H9 (cell line): ENCODE measurements around the gene AMOTL1. TPM values are rescaled to one million over a fixed set of nuclear protein-coding genes. Genes with fewer than 3 reads are reported as not detected.

Experiments used
- DNase-seq: peaks from one replicate; pipeline ENCODE4 v3.0.0-alpha.2; 2017
- H2AFZ ChIP-seq: one replicate; pipeline ENCODE4 v1.6.1; 2013; ENCODE audit warnings: mild to moderate bottlenecking, low read length, control low read depth, moderate library complexity
- H2AK5ac ChIP-seq: 2 replicates; pipeline ENCODE4 v1.6.1; 2013; ENCODE audit warnings: low read length, control low read depth, mixed read lengths; ENCODE audit not compliant: insufficient read length
- H2BK120ac ChIP-seq: one replicate; pipeline ENCODE4 v1.6.1; 2013; ENCODE audit warnings: low read depth, mild to moderate bottlenecking, low read length, control low read depth, inconsistent platforms; ENCODE audit not compliant: poor library complexity, severe bottlenecking
- H2BK12ac ChIP-seq: 2 replicates; pipeline ENCODE4 v1.6.1; 2013; ENCODE audit warnings: low read length, control low read depth, mixed read lengths, low read depth; ENCODE audit not compliant: insufficient read length
- H2BK15ac ChIP-seq: 2 replicates; pipeline ENCODE4 v1.6.1; 2013; ENCODE audit warnings: low read depth, low read length, control low read depth
- H2BK20ac ChIP-seq: one replicate; pipeline ENCODE4 v1.6.1; 2013; ENCODE audit warnings: low read depth, mild to moderate bottlenecking, low read length, control low read depth, inconsistent platforms; ENCODE audit not compliant: poor library complexity, severe bottlenecking
- H2BK5ac ChIP-seq: 2 replicates; pipeline ENCODE4 v1.6.1; 2013; ENCODE audit warnings: low read length, control low read depth, mixed read lengths; ENCODE audit not compliant: insufficient read length
- H3K14ac ChIP-seq: 2 replicates; pipeline ENCODE4 v1.6.1; 2013; ENCODE audit warnings: low read length, control low read depth; ENCODE audit not compliant: insufficient read depth
- H3K18ac ChIP-seq: 2 replicates; pipeline ENCODE4 v1.6.1; 2013; ENCODE audit warnings: low read depth, mild to moderate bottlenecking, mixed read lengths, low read length, control low read depth; ENCODE audit not compliant: insufficient read length
- H3K23ac ChIP-seq: 2 replicates; pipeline ENCODE4 v1.6.1; 2013; ENCODE audit warnings: low read length, control low read depth, mixed read lengths, low read depth; ENCODE audit not compliant: insufficient read length
- H3K23me2 ChIP-seq: 2 replicates; pipeline ENCODE4 v1.6.1; 2013; ENCODE audit warnings: low read depth, mild to moderate bottlenecking, mixed read lengths, low read length, control low read depth; ENCODE audit not compliant: insufficient read length, poor library complexity, severe bottlenecking
- H3K27ac ChIP-seq: 2 replicates; pipeline ENCODE4 v1.5.1; 2013; ENCODE audit warnings: low read length, control low read depth, mixed read lengths, low read depth; ENCODE audit not compliant: insufficient read length
- H3K27me3 ChIP-seq: 2 replicates; pipeline ENCODE4 v1.6.1; 2013; ENCODE audit warnings: low read length, control low read depth, inconsistent platforms; ENCODE audit not compliant: insufficient read depth
- H3K4ac ChIP-seq: 2 replicates; pipeline ENCODE4 v1.6.1; 2013; ENCODE audit warnings: low read depth, mild to moderate bottlenecking, control low read depth, inconsistent platforms, low read length, moderate library complexity
- H3K4me1 ChIP-seq: 2 replicates; pipeline ENCODE4 v1.6.1; 2013; ENCODE audit warnings: low read length, control low read depth, inconsistent platforms; ENCODE audit not compliant: insufficient read depth
- H3K4me2 ChIP-seq: 2 replicates; pipeline ENCODE4 v1.6.1; 2013; ENCODE audit warnings: low read length, control low read depth, mixed read lengths; ENCODE audit not compliant: insufficient read length, insufficient read depth
- H3K56ac ChIP-seq: 2 replicates; pipeline ENCODE4 v1.6.1; 2013; ENCODE audit warnings: low read depth, mild to moderate bottlenecking, mixed read lengths, low read length, control low read depth; ENCODE audit not compliant: insufficient read length
- H3K79me1 ChIP-seq: 2 replicates; pipeline ENCODE4 v1.6.1; 2013; ENCODE audit warnings: low read depth, mild to moderate bottlenecking, moderate library complexity, low read length, control low read depth, inconsistent platforms; ENCODE audit not compliant: insufficient read depth, poor library complexity, severe bottlenecking
- H3K79me2 ChIP-seq: 2 replicates; pipeline ENCODE4 v1.6.1; 2013; ENCODE audit warnings: low read length, control low read depth, inconsistent platforms; ENCODE audit not compliant: insufficient read depth
- H3K9ac ChIP-seq: 2 replicates; pipeline ENCODE4 v1.6.1; 2013; ENCODE audit warnings: low read length, control low read depth, mixed read lengths; ENCODE audit not compliant: insufficient read length; ENCODE audit errors: extremely low read depth
- H3K9me3 ChIP-seq: one replicate; pipeline ENCODE4 v1.6.1; 2013; ENCODE audit warnings: low read depth, low read length, inconsistent platforms; ENCODE audit not compliant: control insufficient read depth
- H3T11ph ChIP-seq: one replicate; pipeline ENCODE4 v1.6.1; 2013; ENCODE audit warnings: mild to moderate bottlenecking, low read length, control low read depth, inconsistent platforms
- H4K20me1 ChIP-seq: one replicate; pipeline ENCODE4 v1.6.1; 2013; ENCODE audit not compliant: control insufficient read depth, insufficient read length, insufficient read depth
- H4K5ac ChIP-seq: 2 replicates; pipeline ENCODE4 v1.6.1; 2013; ENCODE audit warnings: low read depth, mild to moderate bottlenecking, mixed read lengths, low read length, control low read depth; ENCODE audit not compliant: insufficient read length
- H4K8ac ChIP-seq: replicated peaks from 2 replicates; pipeline ENCODE4 v1.6.1; 2013; ENCODE audit warnings: low read length, control low read depth, mixed read lengths, low read depth; ENCODE audit not compliant: insufficient read length
- H4K91ac ChIP-seq: 2 replicates; pipeline ENCODE4 v1.6.1; 2013; ENCODE audit warnings: low read depth, mild to moderate bottlenecking, moderate library complexity, mixed read lengths, low read length, control low read depth; ENCODE audit not compliant: insufficient read length
- H3K27ac Mint-ChIP-seq, 3 experiments: 2 replicates in 2 of 3; 3 replicates in 1 of 3; pipeline ENCODE4 v1.8.0; 2020 to 2021; ENCODE audit warnings: mixed read lengths in 3 of 3, mild to moderate bottlenecking in 1 of 3, moderate library complexity in 1 of 3
- H3K27me3 Mint-ChIP-seq: 2 replicates; pipeline ENCODE4 v1.8.0; 2021; ENCODE audit warnings: low read depth, mild to moderate bottlenecking, moderate library complexity, mixed read lengths
- H3K36me3 Mint-ChIP-seq, 3 experiments: 2 replicates in 2 of 3; 3 replicates in 1 of 3; pipeline ENCODE4 v1.8.0; 2020 to 2021; ENCODE audit warnings: low read depth in 3 of 3, mixed read lengths in 3 of 3; ENCODE audit not compliant: insufficient read depth in 1 of 3
- H3K4me1 Mint-ChIP-seq, 2 experiments: 2 replicates each; pipeline ENCODE4 v1.8.0; 2020; ENCODE audit warnings: mixed read lengths in 2 of 2
- H3K4me3 Mint-ChIP-seq, 2 experiments: 2 replicates in 1 of 2; 3 replicates in 1 of 2; pipeline ENCODE4 v1.8.0; 2020 to 2021; ENCODE audit warnings: mild to moderate bottlenecking in 2 of 2, mixed read lengths in 2 of 2, moderate library complexity in 1 of 2
- H3K9me3 Mint-ChIP-seq, 2 experiments: 2 replicates in 1 of 2; 3 replicates in 1 of 2; pipeline ENCODE4 v1.8.0; 2020; ENCODE audit warnings: mild to moderate bottlenecking in 2 of 2, mixed read lengths in 2 of 2, moderate library complexity in 1 of 2
- CTCF ChIP-seq: fragments of 200-600 bp; sonication (generic); conservative IDR thresholded peaks from 3 replicates; pipeline ENCODE4 v1.8.0; 2021; ENCODE audit warnings: antibody characterized with exemption, mild to moderate bottlenecking
- WGBS: extraction: QIAGEN DNeasy Blood & Tissue Kit; methylation state at CpG from one replicate; pipeline ENCODE4 v1.1.7; 2013; ENCODE audit warnings: missing lambda C conversion rate, low lambda C conversion rate, mixed read lengths; ENCODE audit not compliant: insufficient read length; ENCODE audit errors: extremely low coverage; 5-methylcytosine and 5-hydroxymethylcytosine counted together
- total RNA-seq: library from RNA; stranded (reverse); gene quantifications from 2 replicates; pipeline ENCODE4 v1.2.1, GENCODE V29; 2021

The AMOTL1 gene
- total RNA-seq, 1 experiment from 2014 or later: 18.5 TPM

- Histone ChIP-seq H3K23me2 (no peaks in the 10 kb centered on the region), H4K8ac (no peak overlapping the region), H3K9ac (no peak overlapping the region), H3K27ac (no peak overlapping the region), H3K56ac (no peak overlapping the region), H2BK120ac (no peak overlapping the region), H2BK20ac (no peak overlapping the region), H3K4me2 (no peak overlapping the region), H3K27me3 (no peaks in the 10 kb centered on the region), H3K4ac (no peak overlapping the region), H3K18ac (no peak overlapping the region), H3K79me2 (no peaks in the 10 kb centered on the region), H4K20me1 (no peaks in the 10 kb centered on the region), H3K4me1 (no peaks in the 10 kb centered on the region), H4K91ac (no peak overlapping the region), H2BK12ac (no peak overlapping the region), H2BK5ac (no peak overlapping the region), H3K9me3 (no peaks in the 10 kb centered on the region), H3K14ac (no peak overlapping the region), H2AK5ac (no peak overlapping the region), H2BK15ac (no peak overlapping the region), H3K23ac (no peak overlapping the region), H3K79me1 (no peaks in the 10 kb centered on the region), H3T11ph (no peak overlapping the region), H4K5ac (no peak overlapping the region), H2AFZ (no peak overlapping the region)
- H3K9me3 Mint-ChIP-seq: no peaks in the 10 kb centered on the region
- H3K27ac Mint-ChIP-seq: no peak overlapping the region; a peak in 1 of 7 replicates
- no CpG with 5 or more reads among the region's 3 CpGs for WGBS
- H3K27me3 Mint-ChIP-seq: no peaks in the 10 kb centered on the region
- H3K36me3 Mint-ChIP-seq: peaks cover 31 to 37% (median 32%) of the 10 kb centered on the region in 3 experiments; a peak in 6 of 7 replicates
- no peak overlapping the region for H3K4me3 Mint-ChIP-seq
- H3K4me1 Mint-ChIP-seq: peaks cover 2 to 3% of the 10 kb centered on the region in 2 experiments; a peak in 3 of 4 replicates
- no peak for TF ChIP-seq CTCF
- no peak for DNase-seq
Measured at GRCh38 chr11:94831529-94831928, 63.4 kb downstream of the AMOTL1 start.
